ENCODE data around the gene CRYGN.
A peak's percentile ranks its signal among the peaks of the same experiment; 100 is the strongest.

The CRYGN gene

GRCh38 chr7:151439855-151440798 lies at the start of gene CRYGN:
TSS of gene CRYGN (minus strand) at chr7:151440141. CDS start at chr7:151439917, 224 bp downstream.
- H3K9ac ChIP-seq (ENCODE audit: low read depth, low read length), result peak within 1 kb of the TSS; percentile 60
- peaks cover 10% of the 10 kb centered on the region for H3K4me1 ChIP-seq (ENCODE audit: insufficient read depth, low read length)
- H3K36me3 ChIP-seq (ENCODE audit: insufficient read depth, low read length), result no peaks in the 10 kb centered on the region
- H3K9me3 ChIP-seq (ENCODE audit: control insufficient read depth, insufficient read depth, low read length), result no peaks in the 10 kb centered on the region

DNA sequence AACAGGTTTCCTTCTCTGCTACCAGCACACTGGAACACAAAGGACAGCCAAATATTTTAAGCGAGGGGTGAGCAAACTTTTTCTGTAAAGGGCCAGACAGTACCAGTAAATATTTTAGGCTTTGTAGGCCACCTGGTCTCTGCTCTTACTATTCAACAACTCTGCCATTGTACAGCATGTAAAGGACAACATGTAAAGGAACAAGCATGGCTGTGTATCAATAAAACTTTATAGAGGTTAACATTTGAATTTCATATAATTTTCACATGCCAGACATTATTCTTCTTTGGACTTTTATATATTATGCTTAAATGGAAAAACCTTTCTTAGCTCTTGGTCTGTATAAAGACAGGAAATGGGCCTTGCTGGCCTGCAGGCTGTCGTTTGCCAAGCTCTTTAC lies 49.6 kb upstream of the CRYGN start:
- peaks cover 25% of the 10 kb centered on the region for H3K4me1 ChIP-seq (ENCODE audit: insufficient read depth, low read length)
- H3K9me3 ChIP-seq (ENCODE audit: control insufficient read depth, insufficient read depth, low read length), result no peaks in the 10 kb centered on the region
- H3K9ac ChIP-seq (ENCODE audit: low read depth, low read length), result no peak overlapping the region
- H3K36me3 ChIP-seq (ENCODE audit: insufficient read depth, low read length), result peaks cover 15% of the 10 kb centered on the region

- Histone ChIP-seq H3K9ac (ENCODE audit: low read depth, low read length) (no peak overlapping the region), H3K9me3 (ENCODE audit: control insufficient read depth, insufficient read depth, low read length) (no peaks in the 10 kb centered on the region), H3K4me1 (ENCODE audit: insufficient read depth, low read length) (peaks cover 16% of the 10 kb centered on the region), H3K36me3 (ENCODE audit: insufficient read depth, low read length) (peaks cover 15% of the 10 kb centered on the region)
Measured at GRCh38 chr7:151488096-151488495, 48.2 kb upstream of the CRYGN start.

GRCh38 chr7:151487228-151487627 lies 47.3 kb upstream of the CRYGN start:
- Histone ChIP-seq H3K4me1 (ENCODE audit: insufficient read depth, low read length) (peaks cover 16% of the 10 kb centered on the region), H3K9me3 (ENCODE audit: control insufficient read depth, insufficient read depth, low read length) (no peaks in the 10 kb centered on the region), H3K9ac (ENCODE audit: low read depth, low read length) (no peak overlapping the region), H3K36me3 (ENCODE audit: insufficient read depth, low read length) (peaks cover 17% of the 10 kb centered on the region)

DNA sequence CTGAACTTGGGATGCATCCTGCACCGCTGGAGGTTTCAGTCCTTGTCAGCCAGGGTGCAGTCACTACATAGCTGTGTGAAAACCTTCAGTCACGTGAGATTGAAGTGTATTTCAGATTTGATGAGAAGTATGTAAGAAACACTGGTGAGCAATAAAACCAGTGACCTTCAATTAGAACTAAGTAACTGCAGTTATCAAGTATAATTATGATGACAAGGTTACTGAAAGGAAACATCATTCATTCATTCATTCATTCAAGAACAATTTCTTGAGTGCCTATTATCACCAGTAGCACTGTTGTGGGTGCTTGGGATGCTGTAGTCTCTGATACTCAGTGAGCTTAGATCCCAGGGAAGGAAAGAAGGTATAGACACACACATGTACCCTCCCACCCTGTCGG lies 46.1 kb upstream of the CRYGN start:
- Histone ChIP-seq H3K9me3 (ENCODE audit: control insufficient read depth, insufficient read depth, low read length) (no peaks in the 10 kb centered on the region), H3K9ac (ENCODE audit: low read depth, low read length) (no peak overlapping the region), H3K4me1 (ENCODE audit: insufficient read depth, low read length) (peaks cover 9% of the 10 kb centered on the region; the same call in 1 of the 2 replicates), H3K36me3 (ENCODE audit: insufficient read depth, low read length) (peaks cover 17% of the 10 kb centered on the region)

DNA sequence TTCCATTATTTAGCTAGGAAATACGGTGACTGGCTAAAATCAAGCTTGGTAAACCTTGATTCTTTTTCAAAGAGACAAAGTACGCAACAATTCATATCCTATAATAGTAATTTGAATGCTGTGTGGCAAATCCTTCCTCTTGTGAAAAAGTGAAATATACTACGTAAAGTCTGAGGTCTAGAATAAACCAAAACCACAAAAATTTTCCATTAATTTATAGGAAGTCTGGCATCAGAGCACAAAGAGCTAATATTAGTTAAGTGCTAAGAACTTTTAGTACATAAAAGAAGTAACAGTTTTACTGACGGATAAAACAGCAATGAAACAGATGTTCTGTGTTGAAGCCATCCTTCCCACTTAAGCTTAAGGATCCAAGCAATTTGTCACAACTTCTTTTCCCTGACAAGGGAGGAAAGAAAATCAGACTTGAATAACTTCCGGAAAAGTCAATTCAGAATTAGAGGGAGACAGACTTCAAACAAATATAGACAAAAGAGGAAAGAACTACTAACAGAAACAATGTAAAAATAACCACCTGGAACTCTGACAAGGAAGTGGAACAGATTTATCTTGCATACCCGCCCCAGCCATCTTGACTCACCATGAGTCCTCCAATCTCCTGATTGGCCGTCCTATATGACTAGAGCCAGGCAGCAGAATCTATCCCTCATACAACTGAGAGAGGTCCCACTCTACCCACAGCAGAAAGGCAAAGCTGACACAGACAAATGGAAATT lies 45.2 kb upstream of the CRYGN start:
- Histone ChIP-seq H3K9ac (ENCODE audit: low read depth, low read length) (no peak overlapping the region), H3K4me1 (ENCODE audit: insufficient read depth, low read length) (no peaks in the 10 kb centered on the region), H3K36me3 (ENCODE audit: insufficient read depth, low read length) (peaks cover 17% of the 10 kb centered on the region), H3K9me3 (ENCODE audit: control insufficient read depth, insufficient read depth, low read length) (no peaks in the 10 kb centered on the region)

- Histone ChIP-seq H3K9me3 (ENCODE audit: control insufficient read depth, insufficient read depth, low read length) (no peaks in the 10 kb centered on the region), H3K9ac (ENCODE audit: low read depth, low read length) (no peak overlapping the region), H3K4me1 (ENCODE audit: insufficient read depth, low read length) (no peaks in the 10 kb centered on the region), H3K36me3 (ENCODE audit: insufficient read depth, low read length) (peaks cover 17% of the 10 kb centered on the region)
Measured at GRCh38 chr7:151483711-151483983, 43.7 kb upstream of the CRYGN start.

DNA sequence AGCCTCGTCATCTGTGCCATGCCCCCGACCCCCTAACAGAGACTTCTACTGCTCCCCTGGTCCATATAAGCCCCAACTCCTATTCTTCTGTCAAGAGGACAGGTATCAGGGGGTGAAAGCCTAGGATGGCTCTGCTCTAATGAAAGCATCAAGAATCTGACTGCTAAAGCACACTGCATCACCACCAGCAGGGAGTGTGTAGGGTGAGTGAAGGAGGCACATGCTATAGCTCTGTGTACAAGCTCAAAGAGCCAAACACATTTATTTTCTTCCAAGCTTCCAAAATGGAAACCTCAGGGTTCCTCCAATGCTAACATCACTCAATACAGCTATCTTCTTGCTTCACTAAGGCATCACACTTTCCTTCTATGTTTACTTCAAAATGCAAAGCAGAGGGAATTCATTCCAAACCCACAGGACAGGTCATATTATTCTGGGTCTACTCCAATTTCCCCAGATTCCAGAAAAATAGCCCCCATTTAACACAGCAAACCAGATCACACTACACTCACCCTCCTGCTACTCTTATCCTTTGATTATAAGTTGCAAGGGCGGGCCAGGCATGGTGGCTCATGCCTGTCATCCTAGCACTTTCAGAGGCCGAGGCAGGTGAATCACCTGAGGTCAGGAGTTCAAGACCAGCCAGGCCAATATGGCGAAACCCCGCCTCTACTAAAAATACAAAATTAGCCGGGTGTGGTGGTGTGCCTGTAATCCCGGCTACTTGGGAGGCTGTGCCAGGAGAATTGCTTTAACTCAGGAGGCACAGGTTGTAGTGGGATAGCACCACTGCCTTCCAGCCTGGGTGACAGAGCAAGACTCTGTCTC lies 43.2 kb upstream of the CRYGN start:
- Histone ChIP-seq H3K9me3 (ENCODE audit: control insufficient read depth, insufficient read depth, low read length) (no peaks in the 10 kb centered on the region), H3K9ac (ENCODE audit: low read depth, low read length) (no peak overlapping the region), H3K4me1 (ENCODE audit: insufficient read depth, low read length) (0 out of 2 replicates have a peak, but pooled peaks cover under 1% of the 10 kb centered on the region), H3K36me3 (ENCODE audit: insufficient read depth, low read length) (peaks cover 17% of the 10 kb centered on the region)

GRCh38 chr7:151481650-151482505 lies 41.9 kb upstream of the CRYGN start:
- no peak overlapping the region for H3K9ac ChIP-seq (ENCODE audit: low read depth, low read length)
- H3K36me3 ChIP-seq (ENCODE audit: insufficient read depth, low read length), result peaks cover 17% of the 10 kb centered on the region
- no peaks in the 10 kb centered on the region for H3K9me3 ChIP-seq (ENCODE audit: control insufficient read depth, insufficient read depth, low read length)
- peaks cover 4% of the 10 kb centered on the region; the same call in 1 of the 2 replicates for H3K4me1 ChIP-seq (ENCODE audit: insufficient read depth, low read length)

DNA sequence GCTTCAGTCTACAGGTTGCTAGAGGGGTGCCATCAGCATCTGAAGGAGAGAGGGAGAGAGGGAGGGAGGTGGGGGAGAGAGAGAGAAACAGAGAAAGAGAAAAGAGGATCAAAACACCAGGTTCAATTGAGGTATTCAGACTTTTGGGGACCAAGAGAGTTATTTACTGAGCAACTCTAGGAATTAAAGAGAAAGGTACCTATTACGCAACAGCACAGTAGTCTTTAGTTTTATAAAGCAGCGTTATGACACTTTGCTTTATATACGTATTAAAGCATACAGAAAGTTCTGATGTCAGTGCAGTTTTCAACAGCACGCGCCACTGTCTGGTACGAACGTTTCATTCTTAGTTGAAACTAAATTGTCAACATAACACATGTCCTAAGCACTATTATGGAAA lies 37.9 kb upstream of the CRYGN start:
- Histone ChIP-seq H3K4me1 (ENCODE audit: insufficient read depth, low read length) (peaks cover 10% of the 10 kb centered on the region), H3K9me3 (ENCODE audit: control insufficient read depth, insufficient read depth, low read length) (no peaks in the 10 kb centered on the region), H3K36me3 (ENCODE audit: insufficient read depth, low read length) (peaks cover 5% of the 10 kb centered on the region), H3K9ac (ENCODE audit: low read depth, low read length) (no peak overlapping the region)

GRCh38 chr7:151472644-151473380 lies 32.9 kb upstream of the CRYGN start:
- Histone ChIP-seq H3K36me3 (ENCODE audit: insufficient read depth, low read length) (peaks cover 22% of the 10 kb centered on the region), H3K9me3 (ENCODE audit: control insufficient read depth, insufficient read depth, low read length) (no peaks in the 10 kb centered on the region), H3K9ac (ENCODE audit: low read depth, low read length) (no peak overlapping the region), H3K4me1 (ENCODE audit: insufficient read depth, low read length) (peaks cover 23% of the 10 kb centered on the region)

GRCh38 chr7:151470711-151471110 lies 30.8 kb upstream of the CRYGN start:
- peaks cover 28% of the 10 kb centered on the region for H3K36me3 ChIP-seq (ENCODE audit: insufficient read depth, low read length)

GRCh38 chr7:151469281-151469680 lies 29.3 kb upstream of the CRYGN start:
- H3K36me3 ChIP-seq (ENCODE audit: insufficient read depth, low read length), result peaks cover 34% of the 10 kb centered on the region

More at GRCh38 chr7:151470711-151471110, 30.8 kb upstream of the CRYGN start:
- Histone ChIP-seq H3K9ac (ENCODE audit: low read depth, low read length) (peak overlapping the region; percentile 8; the same call in 1 of the 2 replicates), H3K9me3 (ENCODE audit: control insufficient read depth, insufficient read depth, low read length) (no peaks in the 10 kb centered on the region), H3K4me1 (ENCODE audit: insufficient read depth, low read length) (peaks cover 22% of the 10 kb centered on the region)

More at GRCh38 chr7:151469281-151469680, 29.3 kb upstream of the CRYGN start:
- H3K9me3 ChIP-seq (ENCODE audit: control insufficient read depth, insufficient read depth, low read length), result peaks cover 6% of the 10 kb centered on the region; the same call in 1 of the 2 replicates
- H3K4me1 ChIP-seq (ENCODE audit: insufficient read depth, low read length), result peaks cover 22% of the 10 kb centered on the region
- H3K9ac ChIP-seq (ENCODE audit: low read depth, low read length), result no peak overlapping the region

Data from ES-I3 (cell line).